Sigmoid colon (tissue), 3 donors: ENCODE results near the gene POU2AF1.

Source experiments
- CTCF ChIP-seq, 4 experiments: fragments of 450-650 bp in 3 of 4; fragments of 200-600 bp in 1 of 4; IDR thresholded peaks; one replicate each; pipeline ENCODE4 v1.5.1; 2016 to 2019; ENCODE audit warnings: antibody characterized with exemption in 4 of 4, mild to moderate bottlenecking in 3 of 4, moderate library complexity in 2 of 4
- POLR2A ChIP-seq, 2 donors: fragments of 450-650 bp; IDR thresholded peaks; one replicate each; pipeline ENCODE4 v1.6.1; 2016; ENCODE audit warnings: antibody characterized with exemption in 2 of 2, mild to moderate bottlenecking in 2 of 2, moderate library complexity in 2 of 2

GRCh38 chr11:111334532-111335502 lies 44.3 kb downstream of the POU2AF1 start:
- TF ChIP-seq CTCF (IDR thresholded peaks at IDR 0.05): no peak
- TF ChIP-seq POLR2A (IDR thresholded peaks at IDR 0.05): no peak
